C4-2B (cell line): ENCODE data around the gene GPR150.

Source experiments
- H3K27ac ChIP-seq: fragments of 450-650 bp; 2 replicates; pipeline ENCODE4 v1.5.1; 2017
- CTCF ChIP-seq: fragments of 450-650 bp; conservative IDR thresholded peaks from 2 replicates; pipeline ENCODE4 v1.5.1; 2017; ENCODE audit warnings: mild to moderate bottlenecking
- ZFX ChIP-seq: fragments of 450-650 bp; IDR thresholded peaks from 2 replicates; pipeline ENCODE4 v1.6.1; 2017

Gene GPR150

GRCh38 chr5:95613514-95613913 lies 6.4 kb upstream of the GPR150 start:
- no peak overlapping the region for H3K27ac ChIP-seq
- TF ChIP-seq CTCF (no peak), ZFX (no peak)

GRCh38 chr5:95615164-95615467 lies 4.8 kb upstream of the GPR150 start:
- H3K27ac ChIP-seq: no peak overlapping the region

GRCh38 chr5:95617057-95617456 lies 2.8 kb upstream of the GPR150 start:
- H3K27ac ChIP-seq: no peak overlapping the region
- no peak for TF ChIP-seq ZFX
- no peak for TF ChIP-seq CTCF

More at GRCh38 chr5:95615164-95615467, 4.8 kb upstream of the GPR150 start:
- no peak for TF ChIP-seq ZFX
- TF ChIP-seq CTCF: no peak

- H3K27ac ChIP-seq: no peak overlapping the region
- TF ChIP-seq CTCF (no peak), ZFX (no peak)
Measured at GRCh38 chr5:95619096-95619495, 791 bp upstream of the GPR150 start.

GRCh38 chr5:95619514-95620029 lies 315 bp upstream of the GPR150 start:
- H3K27ac ChIP-seq: no peak overlapping the region
- TF ChIP-seq CTCF (no peak), ZFX (no peak)

GRCh38 chr5:95620870-95621838 lies 1.3 kb downstream of the GPR150 start:
- H3K27ac ChIP-seq: no peak overlapping the region

More at GRCh38 chr5:95620870-95621838, 1.3 kb downstream of the GPR150 start:
- TF ChIP-seq ZFX: no peak
- no peak for TF ChIP-seq CTCF
